OCI-LY3 (cell line): Measurements from ENCODE around the gene NIPBL.

ENCODE experiments used
- CTCF ChIP-seq: fragments of 200-600, 300-600 bp; sonication (generic); IDR thresholded peaks from 2 replicates; pipeline ENCODE4 v1.5.1; 2014; ENCODE audit warnings: antibody characterized with exemption, low read length, low read depth
- EZH2phosphoT487 ChIP-seq: fragments of 200-600 bp; shearing (Covaris generic); IDR thresholded peaks from 2 replicates; pipeline ENCODE4 v1.6.1; 2018; ENCODE audit warnings: antibody characterized with exemption, mixed run types, low read depth

- TF ChIP-seq CTCF (no peak), EZH2phosphoT487 (no peak)
These were observed 152.3 kb downstream of the NIPBL start for GRCh38 chr5:37028910-37029309.
